ENCODE results near the gene RHBDD2. TPM values are rescaled to one million over a fixed set of nuclear protein-coding genes. Genes with fewer than 3 reads are reported as not detected.

Gene RHBDD2
- total and polyA plus RNA-seq, 2 experiments from 2014 or later: 28.1 to 62.2 TPM

DNA sequence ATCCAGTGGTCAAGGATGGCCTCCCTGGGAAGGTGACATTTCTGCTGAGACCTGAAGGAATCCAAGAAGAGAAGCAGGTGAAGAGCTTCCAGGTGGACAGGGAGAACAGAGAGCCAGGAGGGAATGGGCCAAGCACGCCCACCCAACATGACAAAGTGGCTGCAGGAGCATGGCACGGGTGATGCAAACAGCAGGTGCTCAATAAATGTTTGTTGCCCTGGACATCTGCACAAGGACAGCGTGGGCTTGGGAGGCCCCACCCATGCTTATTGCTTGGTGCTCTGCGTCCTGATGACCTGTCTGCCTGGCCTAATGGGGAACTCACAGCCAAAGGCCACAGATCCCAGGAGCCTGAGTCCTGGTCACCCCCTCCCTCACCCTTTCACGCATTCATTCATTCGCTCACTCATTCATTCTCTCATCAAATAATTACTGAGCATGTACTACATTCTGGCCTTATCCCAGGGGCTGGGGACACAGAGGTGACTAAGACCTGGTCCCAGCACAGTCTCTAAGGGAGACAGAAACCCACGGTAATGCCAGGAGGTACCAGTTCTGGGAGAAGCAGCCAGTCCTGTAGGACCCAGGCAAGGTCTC, 13.1 kb downstream of the RHBDD2 start:
- Histone ChIP-seq H3K9ac (no peak overlapping the region), H3K4me3 (no peak overlapping the region), H3F3A (ENCODE audit: insufficient read depth) (no peaks in the 10 kb centered on the region), H3K9me2 (ENCODE audit: insufficient read depth) (no peaks in the 10 kb centered on the region), H3K27ac (no peak overlapping the region), H3K4me2 (ENCODE audit: unreplicated experiment) (no peak overlapping the region), H3K4me1 (ENCODE audit: insufficient read depth) (no peaks in the 10 kb centered on the region), H3K36me3 (ENCODE audit: low read depth) (no peaks in the 10 kb centered on the region), H3K9me3 (ENCODE audit: low read depth) (no peaks in the 10 kb centered on the region), H4K20me1 (ENCODE audit: insufficient read depth) (no peaks in the 10 kb centered on the region), H3K27me3 (replicated peaks; ENCODE audit: insufficient read depth) (no peaks in the 10 kb centered on the region), H2AFZ (no peak overlapping the region), H3K79me2 (ENCODE audit: insufficient read depth) (no peaks in the 10 kb centered on the region)
- 98 to 100% methylated on average over 7 of the region's 7 CpGs for WGBS, 2 experiments (ENCODE audit: low coverage in 1 of 2, low lambda C conversion rate in 2 of 2, missing lambda C conversion rate in 2 of 2)
- in situ Hi-C loops (cut with MboI): no loop called here
- TF ChIP-seq EZH2 (IDR thresholded peaks at IDR 0.05; ENCODE audit: insufficient read depth, poor library complexity, severe bottlenecking) (no peak), EZH2phosphoT487 (IDR thresholded peaks at IDR 0.05; ENCODE audit: insufficient read depth, low read depth) (no peak)
- DNase-seq: no peak

DNA sequence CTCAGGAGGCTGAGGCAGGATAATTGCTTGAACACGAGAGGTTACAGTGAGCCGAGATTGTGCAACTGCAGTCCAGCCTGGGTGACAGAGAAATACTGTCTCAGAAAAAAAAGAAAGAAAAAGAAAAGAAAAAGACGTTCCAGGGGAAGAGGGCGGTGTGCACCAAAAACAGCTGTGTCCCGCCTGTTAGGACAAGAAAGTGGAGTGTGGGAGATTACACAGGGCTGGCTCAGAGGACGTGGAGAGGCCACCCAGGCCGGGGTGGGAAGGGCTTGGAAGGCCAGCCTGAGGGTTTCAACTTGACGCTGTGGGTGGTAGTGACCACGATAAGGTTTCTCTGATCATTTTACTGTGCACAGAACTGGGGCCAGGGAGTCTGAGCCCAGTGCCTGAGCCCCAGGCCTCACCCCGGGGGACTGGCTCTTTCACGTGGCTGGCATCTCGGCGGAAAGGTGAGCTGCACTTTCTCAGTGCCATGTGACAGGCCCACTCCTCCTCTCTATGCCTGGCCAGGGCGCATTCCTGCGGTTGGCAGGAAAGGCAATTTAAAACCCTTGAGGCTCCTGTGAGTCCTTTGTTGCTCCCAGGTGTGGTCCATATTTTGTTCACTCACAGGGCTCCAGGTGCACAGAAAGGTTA, 13.9 kb downstream of the RHBDD2 start:
- TF ChIP-seq EZH2phosphoT487 (IDR thresholded peaks at IDR 0.05; ENCODE audit: insufficient read depth, low read depth) (no peak), EZH2 (IDR thresholded peaks at IDR 0.05; ENCODE audit: insufficient read depth, poor library complexity, severe bottlenecking) (no peak)
- Histone ChIP-seq H3K36me3 (ENCODE audit: low read depth) (no peaks in the 10 kb centered on the region), H3K27ac (no peak overlapping the region), H2AFZ (no peak overlapping the region), H3K4me1 (ENCODE audit: insufficient read depth) (no peaks in the 10 kb centered on the region; the same call in 1 of the 2 replicates), H3K4me3 (no peak overlapping the region), H4K20me1 (ENCODE audit: insufficient read depth) (no peaks in the 10 kb centered on the region), H3K27me3 (replicated peaks; ENCODE audit: insufficient read depth) (no peaks in the 10 kb centered on the region), H3F3A (ENCODE audit: insufficient read depth) (no peaks in the 10 kb centered on the region), H3K79me2 (ENCODE audit: insufficient read depth) (no peaks in the 10 kb centered on the region), H3K9me2 (ENCODE audit: insufficient read depth) (no peaks in the 10 kb centered on the region), H3K9ac (no peak overlapping the region), H3K4me2 (ENCODE audit: unreplicated experiment) (no peak overlapping the region), H3K9me3 (ENCODE audit: low read depth) (no peaks in the 10 kb centered on the region)
- DNase-seq: peak; percentile 61
- WGBS, 2 experiments (ENCODE audit: low coverage in 1 of 2, low lambda C conversion rate in 2 of 2, missing lambda C conversion rate in 2 of 2): 32 to 39% methylated on average over 15 of the region's 15 CpGs
- in situ Hi-C loops (cut with MboI): no loop called here

DNA sequence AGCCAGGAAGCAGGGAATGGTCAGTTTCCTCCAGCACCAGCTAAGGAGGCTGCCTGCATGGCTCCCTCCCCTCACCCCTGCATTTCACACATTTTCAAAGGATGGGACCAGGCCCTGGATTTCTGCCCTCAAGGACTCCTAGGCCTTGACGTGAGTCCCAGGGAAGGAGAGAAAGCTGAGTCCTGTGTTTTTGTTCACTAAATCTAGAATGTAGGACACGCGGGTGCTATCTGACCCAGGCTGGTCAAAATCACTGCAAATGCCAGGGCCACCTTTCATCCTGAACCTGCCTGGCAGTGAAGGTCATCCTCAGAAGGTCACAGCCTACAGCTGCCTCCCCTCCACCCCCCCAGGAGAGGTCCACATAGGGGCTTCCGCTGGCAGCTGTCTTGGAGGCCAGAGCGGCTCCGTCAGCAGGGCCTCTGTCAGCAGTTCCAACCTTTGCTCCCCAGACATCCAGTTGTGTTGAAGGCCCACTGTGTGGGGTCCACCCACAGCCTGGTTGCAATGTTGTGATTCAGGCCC, 18.0 kb downstream of the RHBDD2 start:
- no peak overlapping the region for H2AFZ ChIP-seq
- 94 to 97% methylated on average over 6 of the region's 6 CpGs for WGBS, 2 experiments (ENCODE audit: low coverage in 1 of 2, low lambda C conversion rate in 2 of 2, missing lambda C conversion rate in 2 of 2)
- in situ Hi-C loops (cut with MboI): no loop called here

DNA sequence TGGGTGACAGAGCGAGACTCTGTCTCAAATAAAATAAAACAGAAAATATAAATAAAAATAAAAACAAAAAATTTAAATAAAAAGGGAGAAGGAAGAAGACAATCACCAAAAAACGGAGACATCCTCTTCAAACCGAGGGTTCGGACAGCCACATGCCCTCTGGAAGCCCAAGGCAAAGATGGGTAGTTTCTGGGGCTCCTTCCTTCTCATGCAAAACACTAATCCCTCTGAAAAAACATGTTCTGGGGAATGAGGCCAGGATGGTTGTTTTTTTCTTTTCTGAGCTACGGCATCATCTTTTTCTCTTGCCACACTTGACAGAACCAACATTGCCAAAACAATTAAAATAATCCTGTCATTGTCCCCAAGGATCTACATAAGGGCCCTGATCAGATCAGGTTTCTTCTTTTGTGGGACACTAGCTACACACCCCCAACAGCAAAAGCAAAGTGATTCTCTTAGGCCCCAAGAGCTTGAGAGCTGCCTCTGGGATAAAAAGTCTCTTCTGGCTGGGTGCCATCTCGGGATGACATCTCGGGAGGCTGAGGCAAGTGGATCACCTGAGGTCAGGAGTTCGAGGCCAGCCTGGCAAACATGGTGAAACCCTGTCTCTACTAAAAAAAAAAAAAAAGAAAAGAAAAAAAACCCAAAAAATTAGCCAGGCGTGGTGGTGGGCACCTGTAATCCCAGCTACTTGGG, 21.9 kb downstream of the RHBDD2 start:
- DNase-seq: no peak
- Histone ChIP-seq H3K9me3 (ENCODE audit: low read depth) (no peaks in the 10 kb centered on the region), H3K36me3 (ENCODE audit: low read depth) (no peaks in the 10 kb centered on the region), H3K4me3 (no peak overlapping the region), H3F3A (ENCODE audit: insufficient read depth) (no peaks in the 10 kb centered on the region), H2AFZ (no peak overlapping the region), H3K4me1 (ENCODE audit: insufficient read depth) (peaks cover 3% of the 10 kb centered on the region; the same call in 1 of the 2 replicates), H3K4me2 (ENCODE audit: unreplicated experiment) (no peak overlapping the region), H3K9ac (no peak overlapping the region), H3K79me2 (ENCODE audit: insufficient read depth) (no peaks in the 10 kb centered on the region), H3K27me3 (replicated peaks; ENCODE audit: insufficient read depth) (no peaks in the 10 kb centered on the region), H3K27ac (no peak overlapping the region), H3K9me2 (ENCODE audit: insufficient read depth) (no peaks in the 10 kb centered on the region), H4K20me1 (ENCODE audit: insufficient read depth) (no peaks in the 10 kb centered on the region)
- no peak for TF ChIP-seq EZH2 (IDR thresholded peaks at IDR 0.05; ENCODE audit: insufficient read depth, poor library complexity, severe bottlenecking)
- no peak for TF ChIP-seq EZH2phosphoT487 (IDR thresholded peaks at IDR 0.05; ENCODE audit: insufficient read depth, low read depth)
- in situ Hi-C loops (cut with MboI): no loop called here
- 80 to 81% methylated on average over 9 of the region's 9 CpGs for WGBS, 2 experiments (ENCODE audit: low coverage in 1 of 2, low lambda C conversion rate in 2 of 2, missing lambda C conversion rate in 2 of 2)

More for the DNA sequence above, 18.0 kb downstream of the RHBDD2 start:
- Histone ChIP-seq H3K4me3 (no peak overlapping the region), H3K9me3 (ENCODE audit: low read depth) (no peaks in the 10 kb centered on the region), H3F3A (ENCODE audit: insufficient read depth) (no peaks in the 10 kb centered on the region), H3K36me3 (ENCODE audit: low read depth) (no peaks in the 10 kb centered on the region), H3K4me1 (ENCODE audit: insufficient read depth) (no peaks in the 10 kb centered on the region; the same call in 1 of the 2 replicates), H3K79me2 (ENCODE audit: insufficient read depth) (no peaks in the 10 kb centered on the region), H3K9ac (no peak overlapping the region), H3K9me2 (ENCODE audit: insufficient read depth) (no peaks in the 10 kb centered on the region), H3K27me3 (replicated peaks; ENCODE audit: insufficient read depth) (no peaks in the 10 kb centered on the region), H3K27ac (no peak overlapping the region), H4K20me1 (ENCODE audit: insufficient read depth) (no peaks in the 10 kb centered on the region), H3K4me2 (ENCODE audit: unreplicated experiment) (no peak overlapping the region)
- DNase-seq: no peak
- no peak for TF ChIP-seq EZH2phosphoT487 (IDR thresholded peaks at IDR 0.05; ENCODE audit: insufficient read depth, low read depth)
- TF ChIP-seq EZH2 (IDR thresholded peaks at IDR 0.05; ENCODE audit: insufficient read depth, poor library complexity, severe bottlenecking): no peak

Measured in GM23248 (cell line).